Cerebellar nuclear complex (tissue), 1 donor: ENCODE data around the gene ELOA2.
"Not testable (repeated sequence)": the region's sequence is repeated elsewhere in the genome, so short reads cannot be mapped to it uniquely, and the experiment has no call there.

Experiments used
- DNase-seq, 2 experiments: peaks; one replicate each; lab custom pipeline; 2025; lab: John Stamatoyannopoulos, UW

The ELOA2 gene

GRCh38 chr18:47020757-47021156 lies 14.7 kb downstream of the ELOA2 start:
- DNase-seq: not testable (repeated sequence)

DNA sequence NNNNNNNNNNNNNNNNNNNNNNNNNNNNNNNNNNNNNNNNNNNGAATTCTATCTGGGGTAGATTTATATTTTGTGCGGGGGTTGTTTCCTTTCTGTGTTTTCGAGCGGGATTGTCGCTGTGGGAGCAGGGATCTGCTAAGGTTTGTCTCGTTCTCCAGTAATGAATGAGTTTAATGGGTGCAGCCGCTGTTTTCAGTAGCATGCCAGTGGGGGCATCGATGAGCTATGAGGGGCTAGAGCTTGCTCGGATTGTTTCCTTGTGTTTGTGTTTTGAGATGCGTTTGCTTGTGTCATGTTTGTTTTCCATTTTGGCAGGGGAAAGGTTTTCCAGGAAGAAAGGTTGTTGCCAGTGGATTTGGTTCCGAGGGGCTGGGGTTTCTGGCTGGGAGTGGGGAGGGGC lies 15.6 kb downstream of the ELOA2 start:
- not testable (repeated sequence) for DNase-seq
